HTR-8/SVneo (cell line): ENCODE data around the gene UBAP2.
"Not testable (repeated sequence)": the region's sequence is repeated elsewhere in the genome, so short reads cannot be mapped to it uniquely, and the experiment has no call there.

ENCODE experiments used
- DNase-seq: peaks from one replicate; pipeline ENCODE4 v3.0.0; 2011; ENCODE audit warnings: low spot score, mixed read lengths; ENCODE audit not compliant: insufficient read length
- FAIRE-seq: peaks from 2 replicates; lab custom pipeline; 2011; peaks lifted over from hg19 to GRCh38; lab: Jason Lieb, UNC

The UBAP2 gene

DNA sequence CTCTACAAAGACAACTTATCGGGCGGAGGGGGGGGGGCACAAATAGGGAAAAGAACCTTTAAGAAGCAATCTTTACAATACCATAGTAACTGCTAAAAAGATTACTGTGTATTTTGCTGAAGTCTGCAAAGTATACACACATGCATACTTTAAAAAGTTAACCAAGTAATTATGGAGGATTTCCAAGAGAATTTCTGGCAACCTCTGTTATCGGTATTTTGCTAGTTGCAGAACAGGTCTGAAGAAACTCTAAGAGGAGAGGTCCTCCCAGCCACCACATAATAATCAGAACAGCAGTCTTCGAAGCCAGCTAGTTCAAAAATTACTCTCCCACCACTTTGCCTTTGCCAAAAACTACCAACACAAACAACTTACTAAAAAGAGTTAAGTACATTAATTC, 56.1 kb downstream of the UBAP2 start:
- FAIRE-seq (no peak), DNase-seq (no peak)

- DNase-seq (no peak), FAIRE-seq (no peak)
These were observed 60.3 kb downstream of the UBAP2 start for GRCh38 chr9:33988219-33988890.

DNA sequence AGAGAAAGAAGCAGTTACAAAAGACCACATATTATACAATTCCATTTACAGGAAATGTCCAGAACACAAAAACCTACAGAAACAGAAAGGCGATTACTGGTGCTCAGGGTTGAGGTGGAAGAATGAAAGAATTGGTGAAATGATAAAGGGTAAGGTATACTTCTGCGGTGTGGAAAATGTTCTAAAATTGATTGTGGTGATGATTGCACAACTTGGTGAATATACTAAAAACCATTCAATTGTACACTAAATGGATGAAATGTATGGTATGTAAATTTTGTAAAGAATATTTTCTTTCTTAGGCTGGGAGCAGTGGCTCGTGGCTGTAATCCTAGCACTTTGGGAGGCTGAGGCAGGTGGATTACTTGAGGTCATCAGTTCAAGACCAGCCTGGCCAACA, 72.3 kb downstream of the UBAP2 start:
- FAIRE-seq: no peak

GRCh38 chr9:33972698-33973097, 76.0 kb downstream of the UBAP2 start:
- DNase-seq (no peak), FAIRE-seq (no peak)

More for the DNA sequence above, 72.3 kb downstream of the UBAP2 start:
- DNase-seq: no peak

- no peak for DNase-seq
- FAIRE-seq: no peak
These were observed 84.5 kb downstream of the UBAP2 start for GRCh38 chr9:33964086-33964768.

DNA sequence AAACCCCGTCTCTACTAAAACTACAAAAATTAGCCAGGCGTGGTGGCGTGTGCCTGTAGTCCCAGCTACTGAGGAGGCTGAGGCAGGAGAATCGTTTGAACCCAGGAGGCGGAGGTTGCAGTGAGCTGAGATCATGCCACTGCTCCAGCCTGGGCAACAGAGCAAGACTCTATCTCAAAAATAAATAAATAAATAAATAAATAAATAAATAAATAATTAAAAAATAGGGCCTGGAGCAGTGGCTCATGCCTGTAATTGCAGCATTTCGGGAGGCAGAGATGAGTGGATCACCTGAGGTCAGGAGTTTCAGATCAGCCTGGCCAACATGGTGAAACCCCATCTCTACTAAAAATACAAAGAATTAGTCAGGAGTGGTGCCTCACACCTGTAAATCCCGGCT, 86.2 kb downstream of the UBAP2 start:
- not testable (repeated sequence) for FAIRE-seq

GRCh38 chr9:33959725-33960124, 89.0 kb downstream of the UBAP2 start:
- no peak for FAIRE-seq
- no peak for DNase-seq

More for the DNA sequence above, 86.2 kb downstream of the UBAP2 start:
- DNase-seq: not testable (repeated sequence)

- no peak for FAIRE-seq
- no peak for DNase-seq
These were observed 92.1 kb downstream of the UBAP2 start for GRCh38 chr9:33956544-33956943.

GRCh38 chr9:33952066-33952465, 96.6 kb downstream of the UBAP2 start:
- FAIRE-seq: no peak

GRCh38 chr9:33950371-33950770, 98.3 kb downstream of the UBAP2 start:
- FAIRE-seq: no peak

More at GRCh38 chr9:33952066-33952465, 96.6 kb downstream of the UBAP2 start:
- no peak for DNase-seq

DNA sequence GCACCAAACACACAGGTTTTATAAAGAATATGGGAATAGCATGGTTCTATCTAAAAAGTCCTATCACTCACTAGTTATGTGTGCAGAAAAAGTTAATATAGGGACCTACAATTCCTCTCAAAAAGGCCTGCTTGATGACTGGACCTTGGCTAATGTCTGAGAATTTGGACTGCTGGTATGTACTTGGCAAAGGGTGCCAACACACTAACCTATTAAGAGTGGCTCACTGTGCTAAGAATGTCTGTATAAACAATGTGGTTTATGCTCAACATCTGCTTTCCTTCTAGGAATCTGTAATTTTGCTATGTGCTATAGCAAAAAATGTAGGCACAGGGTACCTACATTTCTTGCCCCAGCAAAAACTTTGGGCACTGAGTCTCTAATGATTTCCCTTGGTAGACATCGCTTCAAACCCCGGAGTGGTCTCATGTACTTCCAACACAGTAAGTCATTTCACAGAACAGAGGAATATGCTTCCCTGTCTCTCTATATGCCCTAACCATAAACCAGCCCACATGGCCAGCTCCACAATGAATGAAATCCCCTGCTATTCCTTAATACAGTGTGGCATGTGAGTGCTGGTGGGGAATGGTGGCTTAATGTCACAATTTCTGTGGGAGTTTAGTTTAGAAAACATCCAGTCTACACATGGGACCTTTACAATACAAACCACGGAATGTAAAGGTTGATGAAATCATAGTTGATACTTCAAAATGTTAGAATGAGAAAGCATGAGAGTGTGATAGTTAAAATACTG, 101.7 kb downstream of the UBAP2 start:
- FAIRE-seq: peak; percentile 20

More at GRCh38 chr9:33950371-33950770, 98.3 kb downstream of the UBAP2 start:
- DNase-seq: no peak

GRCh38 chr9:33943389-33943788, 105.3 kb downstream of the UBAP2 start:
- no peak for FAIRE-seq
- DNase-seq: no peak

More for the DNA sequence above, 101.7 kb downstream of the UBAP2 start:
- peak; percentile 49 for DNase-seq

- FAIRE-seq: no peak
- DNase-seq: peak; percentile 22
These were observed 106.1 kb downstream of the UBAP2 start for GRCh38 chr9:33942471-33943083.

DNA sequence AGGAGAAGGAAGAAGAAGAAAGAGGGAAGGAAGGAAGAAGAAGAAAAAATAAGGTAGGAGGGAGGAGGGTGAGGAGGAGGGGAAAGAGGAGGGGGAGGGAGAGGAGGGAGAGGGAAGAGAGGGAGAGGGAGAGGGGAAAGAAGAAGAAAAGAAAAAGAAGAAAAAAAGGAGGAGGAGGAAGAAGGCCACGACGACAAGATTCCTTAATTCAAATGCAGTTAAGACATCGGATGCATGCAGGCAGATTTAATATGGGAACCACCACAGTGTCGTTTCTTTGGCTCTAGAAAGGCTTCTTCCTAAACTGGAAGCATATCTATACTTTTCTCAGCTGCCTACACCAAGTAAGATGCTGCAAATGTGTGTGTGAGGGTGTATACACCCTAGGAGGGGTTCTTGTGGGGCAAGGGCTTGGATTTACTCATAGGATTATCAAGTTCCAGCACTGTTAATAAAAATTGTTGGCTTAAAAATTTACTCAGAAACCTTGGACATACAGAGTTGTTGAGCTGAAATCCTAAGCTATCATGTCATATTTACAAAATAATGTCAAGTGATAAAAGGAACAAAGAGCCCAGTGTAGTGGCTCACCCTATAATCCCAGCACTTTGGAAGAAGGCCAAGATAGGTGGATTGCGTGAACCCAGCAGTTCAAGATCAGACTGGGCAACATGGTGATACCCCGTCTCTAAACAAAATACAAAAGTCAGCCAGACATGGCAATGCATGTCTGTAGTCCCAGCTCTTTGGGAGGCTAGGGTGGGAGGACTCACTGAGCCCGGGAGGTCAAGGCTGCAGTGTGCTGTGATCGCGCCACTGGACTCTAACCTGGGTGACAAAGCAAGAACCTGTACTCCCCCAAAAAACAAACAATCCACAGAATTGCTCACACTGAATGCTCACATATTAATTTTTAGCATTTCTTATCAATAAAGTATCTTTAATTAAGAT, 108.5 kb downstream of the UBAP2 start:
- FAIRE-seq (no peak), DNase-seq (no peak)

- DNase-seq: no peak
- no peak for FAIRE-seq
These were observed 114.4 kb downstream of the UBAP2 start for GRCh38 chr9:33934188-33934878.

GRCh38 chr9:33932078-33932807, 116.4 kb downstream of the UBAP2 start:
- no peak for FAIRE-seq

GRCh38 chr9:33931326-33931725, 117.4 kb downstream of the UBAP2 start:
- no peak for FAIRE-seq
- no peak for DNase-seq

More at GRCh38 chr9:33932078-33932807, 116.4 kb downstream of the UBAP2 start:
- no peak for DNase-seq

DNA sequence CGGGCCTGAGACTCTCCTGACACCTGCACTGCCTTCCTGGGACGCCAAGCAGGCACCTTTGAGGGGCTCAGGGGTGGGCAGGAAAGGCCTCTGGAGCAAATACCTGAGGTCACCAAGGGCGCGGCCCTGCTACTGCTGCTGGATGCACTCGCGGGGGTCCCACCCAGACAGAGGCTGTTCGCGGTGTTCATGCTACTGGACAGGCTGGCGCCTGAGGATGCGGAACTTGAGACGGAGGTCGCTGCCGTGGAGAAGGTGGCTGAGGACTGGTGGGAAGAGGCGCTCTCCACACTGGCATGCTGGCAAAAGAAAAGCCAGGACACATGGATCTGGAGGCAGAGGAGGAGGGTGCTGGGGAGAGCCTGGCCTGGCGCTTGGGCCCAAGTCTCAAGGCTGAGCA, 121.0 kb downstream of the UBAP2 start:
- DNase-seq (no peak), FAIRE-seq (no peak)
